ENCODE measurements around the gene GFRA1.

Gene GFRA1

GRCh38 chr10:116240157-116240950 is 32.7 kb downstream of the GFRA1 start:
- H3K27me3 Mint-ChIP-seq, result peaks cover 4% of the 10 kb centered on the region
- H3K36me3 Mint-ChIP-seq (ENCODE audit: low read depth), result no peaks in the 10 kb centered on the region
- no peak overlapping the region for H3K27ac Mint-ChIP-seq
- ATAC-seq, result no peak
- no peak overlapping the region for H3K4me3 Mint-ChIP-seq
- no peak for DNase-seq
- H3K9me3 Mint-ChIP-seq, result no peaks in the 10 kb centered on the region
- no peaks in the 10 kb centered on the region for H3K4me1 Mint-ChIP-seq

GRCh38 chr10:116239229-116239628 is 33.8 kb downstream of the GFRA1 start:
- Mint-ChIP-seq H3K36me3 (ENCODE audit: low read depth) (no peaks in the 10 kb centered on the region), H3K4me1 (no peaks in the 10 kb centered on the region), H3K4me3 (no peak overlapping the region), H3K9me3 (no peaks in the 10 kb centered on the region), H3K27ac (no peak overlapping the region), H3K27me3 (peaks cover 4% of the 10 kb centered on the region)
- DNase-seq (no peak), ATAC-seq (no peak)

GRCh38 chr10:116237970-116238369 is 35.0 kb downstream of the GFRA1 start:
- H3K4me1 Mint-ChIP-seq, result no peaks in the 10 kb centered on the region
- DNase-seq (no peak), ATAC-seq (no peak)
- H3K9me3 Mint-ChIP-seq, result no peaks in the 10 kb centered on the region
- H3K27me3 Mint-ChIP-seq, result no peaks in the 10 kb centered on the region
- no peak overlapping the region for H3K4me3 Mint-ChIP-seq
- no peak overlapping the region for H3K27ac Mint-ChIP-seq
- no peaks in the 10 kb centered on the region for H3K36me3 Mint-ChIP-seq (ENCODE audit: low read depth)

GRCh38 chr10:116237260-116237659 is 35.7 kb downstream of the GFRA1 start:
- no peak for DNase-seq
- no peaks in the 10 kb centered on the region for H3K27me3 Mint-ChIP-seq
- no peak overlapping the region for H3K4me3 Mint-ChIP-seq
- no peaks in the 10 kb centered on the region for H3K36me3 Mint-ChIP-seq (ENCODE audit: low read depth)
- no peaks in the 10 kb centered on the region for H3K4me1 Mint-ChIP-seq
- no peak for ATAC-seq
- H3K9me3 Mint-ChIP-seq, result no peaks in the 10 kb centered on the region
- H3K27ac Mint-ChIP-seq, result no peak overlapping the region

- ATAC-seq, result no peak
- Mint-ChIP-seq H3K9me3 (no peaks in the 10 kb centered on the region), H3K4me3 (no peak overlapping the region), H3K27me3 (peaks cover 2% of the 10 kb centered on the region), H3K4me1 (no peaks in the 10 kb centered on the region), H3K27ac (no peak overlapping the region), H3K36me3 (ENCODE audit: low read depth) (no peaks in the 10 kb centered on the region)
- DNase-seq, result no peak
These were observed 39.8 kb downstream of the GFRA1 start for GRCh38 chr10:116233230-116233629.

- H3K9me3 Mint-ChIP-seq, result no peaks in the 10 kb centered on the region
- no peaks in the 10 kb centered on the region for H3K36me3 Mint-ChIP-seq (ENCODE audit: low read depth)
- H3K4me1 Mint-ChIP-seq, result no peaks in the 10 kb centered on the region
- no peak overlapping the region for H3K27ac Mint-ChIP-seq
- DNase-seq, result no peak
- H3K4me3 Mint-ChIP-seq, result no peak overlapping the region
- H3K27me3 Mint-ChIP-seq, result peaks cover 2% of the 10 kb centered on the region
- no peak for ATAC-seq
These were observed 40.4 kb downstream of the GFRA1 start for GRCh38 chr10:116232613-116233012.

- Mint-ChIP-seq H3K4me3 (no peak overlapping the region), H3K9me3 (no peaks in the 10 kb centered on the region), H3K36me3 (ENCODE audit: low read depth) (no peaks in the 10 kb centered on the region), H3K27me3 (peaks cover 2% of the 10 kb centered on the region), H3K27ac (no peak overlapping the region), H3K4me1 (no peaks in the 10 kb centered on the region)
- DNase-seq (no peak), ATAC-seq (no peak)
These were observed 46.2 kb downstream of the GFRA1 start for GRCh38 chr10:116226766-116227165.

GRCh38 chr10:116226053-116226452 is 47.0 kb downstream of the GFRA1 start:
- H3K27ac Mint-ChIP-seq, result no peak overlapping the region

GRCh38 chr10:116223289-116223688 is 49.7 kb downstream of the GFRA1 start:
- DNase-seq (no peak), ATAC-seq (no peak)
- no peaks in the 10 kb centered on the region for H3K36me3 Mint-ChIP-seq (ENCODE audit: low read depth)
- H3K4me3 Mint-ChIP-seq, result no peak overlapping the region
- no peaks in the 10 kb centered on the region for H3K9me3 Mint-ChIP-seq
- no peaks in the 10 kb centered on the region for H3K4me1 Mint-ChIP-seq
- no peak overlapping the region for H3K27ac Mint-ChIP-seq
- H3K27me3 Mint-ChIP-seq, result no peaks in the 10 kb centered on the region

More at GRCh38 chr10:116226053-116226452, 47.0 kb downstream of the GFRA1 start:
- ATAC-seq (no peak), DNase-seq (no peak)
- H3K4me1 Mint-ChIP-seq, result no peaks in the 10 kb centered on the region
- no peaks in the 10 kb centered on the region for H3K36me3 Mint-ChIP-seq (ENCODE audit: low read depth)
- H3K27me3 Mint-ChIP-seq, result peaks cover 2% of the 10 kb centered on the region
- H3K4me3 Mint-ChIP-seq, result no peak overlapping the region
- no peaks in the 10 kb centered on the region for H3K9me3 Mint-ChIP-seq

GRCh38 chr10:116221053-116221452 is 52.0 kb downstream of the GFRA1 start:
- Mint-ChIP-seq H3K4me3 (no peak overlapping the region), H3K27ac (no peak overlapping the region), H3K9me3 (no peaks in the 10 kb centered on the region), H3K36me3 (ENCODE audit: low read depth) (no peaks in the 10 kb centered on the region), H3K27me3 (no peaks in the 10 kb centered on the region), H3K4me1 (no peaks in the 10 kb centered on the region)
- no peak for ATAC-seq
- no peak for DNase-seq

GRCh38 chr10:116216676-116217075 is 56.3 kb downstream of the GFRA1 start:
- Mint-ChIP-seq H3K9me3 (no peaks in the 10 kb centered on the region), H3K36me3 (ENCODE audit: low read depth) (no peaks in the 10 kb centered on the region), H3K4me3 (no peak overlapping the region), H3K4me1 (no peaks in the 10 kb centered on the region), H3K27ac (no peak overlapping the region), H3K27me3 (no peaks in the 10 kb centered on the region)
- ATAC-seq (no peak), DNase-seq (no peak)

- Mint-ChIP-seq H3K9me3 (no peaks in the 10 kb centered on the region), H3K27me3 (no peaks in the 10 kb centered on the region), H3K4me3 (no peak overlapping the region), H3K4me1 (no peaks in the 10 kb centered on the region), H3K27ac (no peak overlapping the region), H3K36me3 (ENCODE audit: low read depth) (no peaks in the 10 kb centered on the region)
- DNase-seq (no peak), ATAC-seq (no peak)
These were observed 57.4 kb downstream of the GFRA1 start for GRCh38 chr10:116215651-116216050.

GRCh38 chr10:116211682-116212081 is 61.3 kb downstream of the GFRA1 start:
- Mint-ChIP-seq H3K4me3 (no peak overlapping the region), H3K4me1 (no peaks in the 10 kb centered on the region), H3K27ac (no peak overlapping the region), H3K9me3 (no peaks in the 10 kb centered on the region), H3K27me3 (no peaks in the 10 kb centered on the region), H3K36me3 (ENCODE audit: low read depth) (no peaks in the 10 kb centered on the region)
- DNase-seq (no peak), ATAC-seq (no peak)

- no peak overlapping the region for H3K27ac Mint-ChIP-seq
- ATAC-seq, result no peak
- no peak overlapping the region for H3K4me3 Mint-ChIP-seq
- no peaks in the 10 kb centered on the region for H3K36me3 Mint-ChIP-seq (ENCODE audit: low read depth)
- no peaks in the 10 kb centered on the region for H3K27me3 Mint-ChIP-seq
- H3K9me3 Mint-ChIP-seq, result no peaks in the 10 kb centered on the region
- no peaks in the 10 kb centered on the region for H3K4me1 Mint-ChIP-seq
- no peak for DNase-seq
These were observed 62.2 kb downstream of the GFRA1 start for GRCh38 chr10:116210588-116211346.

GRCh38 chr10:116209781-116210180 is 63.2 kb downstream of the GFRA1 start:
- Mint-ChIP-seq H3K9me3 (no peaks in the 10 kb centered on the region), H3K4me1 (no peaks in the 10 kb centered on the region), H3K36me3 (ENCODE audit: low read depth) (no peaks in the 10 kb centered on the region), H3K4me3 (no peak overlapping the region), H3K27ac (no peak overlapping the region), H3K27me3 (no peaks in the 10 kb centered on the region)
- no peak for DNase-seq
- no peak for ATAC-seq

Data from activated naive CD8-positive, alpha-beta T cell treated with anti-CD3 and anti-CD28 coated beads, Interleukin-2, amount 50 U/mL, for 24 hours (primary cell).